HepG2 (cell line): Measurements from ENCODE around the gene HOXD12. TPM values are rescaled to one million over a fixed set of nuclear protein-coding genes. Genes with fewer than 3 reads are reported as not detected.

Experiments
- AGO1 ChIP-seq: fragments of 200-400 bp; formaldehyde crosslinking; IDR thresholded peaks from 2 replicates; pipeline ENCODE4 v1.6.1; 2017; ENCODE audit warnings: mild to moderate bottlenecking, low read depth, low read length, moderate library complexity; ENCODE audit not compliant: poor library complexity, severe bottlenecking
- FOXA1 ChIP-seq, 2 experiments: fragments of 450-650 bp in 1 of 2; sonication (generic) in 1 of 2; formaldehyde crosslinking in 1 of 2; IDR thresholded peaks; 2 replicates each; pipeline versions ENCODE4 v1.4.0 to v1.6.1; 2016 to 2020; ENCODE audit warnings: missing genetic modification reagents in 1 of 2
- HMG20B ChIP-seq: conservative IDR thresholded peaks from 2 replicates; pipeline ENCODE4 v1.6.1; 2016; ENCODE audit warnings: missing genetic modification reagents, missing compliant biosample characterization
- HOXD1 ChIP-seq: sonication (generic); formaldehyde crosslinking; IDR thresholded peaks from 2 replicates; pipeline ENCODE4 v1.5.0; 2020; ENCODE audit warnings: missing genetic modification reagents
- MIXL1 ChIP-seq: IDR thresholded peaks from 2 replicates; pipeline ENCODE4 v1.6.1; 2016
- MYNN ChIP-seq: sonication (generic); formaldehyde crosslinking; IDR thresholded peaks from 2 replicates; pipeline ENCODE4 v1.4.0; 2020; ENCODE audit warnings: mild to moderate bottlenecking, low read depth, missing genetic modification reagents
- NCOA5 ChIP-seq: sonication (generic); formaldehyde crosslinking; IDR thresholded peaks from 2 replicates; pipeline ENCODE4 v1.4.0; 2020; ENCODE audit warnings: missing genetic modification reagents
- NCOR1 ChIP-seq: fragments of 200-600 bp; sonication (generic); IDR thresholded peaks from 2 replicates; pipeline ENCODE4 v1.7.0; 2017; ENCODE audit warnings: antibody characterized with exemption, low read length, borderline replicate concordance
- NFE2L2 ChIP-seq: fragments of 150-350 bp; IDR thresholded peaks from 2 replicates; pipeline ENCODE4 v1.6.1; 2014; ENCODE audit warnings: low read length
- NRL ChIP-seq: sonication (generic); formaldehyde crosslinking; IDR thresholded peaks from 2 replicates; pipeline ENCODE4 v1.5.0; 2020; ENCODE audit warnings: missing genetic modification reagents, mild to moderate bottlenecking, moderate library complexity, borderline replicate concordance
- SP2 ChIP-seq: sonication (generic); formaldehyde crosslinking; IDR thresholded peaks from 2 replicates; pipeline ENCODE4 v1.5.1; 2020; ENCODE audit warnings: mild to moderate bottlenecking, missing genetic modification reagents
- SSRP1 ChIP-seq: IDR thresholded peaks from 2 replicates; pipeline ENCODE4 v1.6.1; 2016; ENCODE audit warnings: control low read depth
- ZFP90 ChIP-seq: sonication (generic); formaldehyde crosslinking; IDR thresholded peaks from 2 replicates; pipeline ENCODE4 v1.8.0; 2022; ENCODE audit warnings: missing genetic modification reagents, mild to moderate bottlenecking, inconsistent platforms, borderline replicate concordance
- ZMAT3 ChIP-seq: sonication (generic); formaldehyde crosslinking; conservative IDR thresholded peaks from 2 replicates; pipeline ENCODE4 v1.7.0; 2021; ENCODE audit warnings: missing genetic modification reagents
- ZNF225 ChIP-seq: sonication (generic); formaldehyde crosslinking; IDR thresholded peaks from 2 replicates; pipeline ENCODE4 v1.4.0; 2020; ENCODE audit warnings: mild to moderate bottlenecking, missing genetic modification reagents
- ZNF251 ChIP-seq: sonication (generic); formaldehyde crosslinking; IDR thresholded peaks from 2 replicates; pipeline ENCODE4 v1.9.0; 2021; ENCODE audit warnings: mild to moderate bottlenecking, missing genetic modification reagents
- ZNF446 ChIP-seq: sonication (generic); formaldehyde crosslinking; IDR thresholded peaks from 2 replicates; pipeline ENCODE4 v1.5.0; 2020; ENCODE audit warnings: mild to moderate bottlenecking, missing genetic modification reagents
- ZNF577 ChIP-seq: sonication (generic); formaldehyde crosslinking; IDR thresholded peaks from 2 replicates; pipeline ENCODE4 v1.4.0; 2020; ENCODE audit warnings: mild to moderate bottlenecking, low read depth, missing genetic modification reagents, borderline replicate concordance
- ZNF644 ChIP-seq: IDR thresholded peaks from 2 replicates; pipeline ENCODE4 v1.6.1; 2016; ENCODE audit warnings: low read depth
- ZNF713 ChIP-seq: sonication (generic); formaldehyde crosslinking; IDR thresholded peaks from 2 replicates; pipeline ENCODE4 v1.4.0; 2020; ENCODE audit warnings: mild to moderate bottlenecking, missing genetic modification reagents
- ZNF781 ChIP-seq: sonication (generic); formaldehyde crosslinking; IDR thresholded peaks from 2 replicates; pipeline ENCODE4 v1.5.1; 2020; ENCODE audit warnings: borderline replicate concordance, mild to moderate bottlenecking, missing genetic modification reagents; ENCODE audit errors: not compliant biosample characterization
- ZNF839 ChIP-seq: sonication (generic); formaldehyde crosslinking; IDR thresholded peaks from 2 replicates; pipeline ENCODE4 v1.4.0; 2020; ENCODE audit warnings: missing genetic modification reagents, mild to moderate bottlenecking, borderline replicate concordance
- polyA plus RNA-seq, 8 experiments: library from polyadenylated mRNA; depleted of rRNA in 3 of 8; stranded (reverse) in 7 of 8; unstranded in 1 of 8; fragments of >200 nt; fragmentation: Illumina TruSeq in 4 of 8; extraction: Trizol in 4 of 8; gene quantifications; 2 replicates each; pipeline versions ENCODE4 v1.2.1 to v1.2.3, GENCODE V29; 2011 to 2016; ENCODE audit warnings: low read depth in 4 of 8, missing spikeins in 1 of 8, mixed read lengths in 1 of 8; ENCODE audit not compliant: insufficient read depth in 1 of 8
- total RNA-seq, 5 experiments: library from RNA; depleted of rRNA; stranded (reverse); fragments of >200 nt; fragmentation: Illumina TruSeq; extraction: Trizol; gene quantifications; 2 replicates each; pipeline ENCODE4 v1.2.3, GENCODE V29; 2016; ENCODE audit warnings: low read depth in 1 of 5
- TF ChIP-seq, protein P1 (sequence below): sonication (generic); formaldehyde crosslinking; IDR thresholded peaks from 2 replicates; pipeline ENCODE4 v1.4.0; 2020; ENCODE audit warnings: missing genetic modification reagents
- TF ChIP-seq, protein P2 (sequence below): sonication (generic); formaldehyde crosslinking; IDR thresholded peaks from 2 replicates; pipeline ENCODE4 v1.5.1; 2020; ENCODE audit warnings: missing genetic modification reagents, mild to moderate bottlenecking, borderline replicate concordance
- TF ChIP-seq, protein P3 (sequence below): IDR thresholded peaks from 2 replicates; pipeline ENCODE4 v1.6.1; 2018; ENCODE audit warnings: missing genetic modification reagents, mild to moderate bottlenecking, missing compliant biosample characterization

Gene HOXD12
- total and polyA plus RNA-seq, 2 of the 13 experiments (the other 11 are each of a cell fraction or from before 2014, with no cell fraction given): not detected

- TF ChIP-seq, protein P1, sequence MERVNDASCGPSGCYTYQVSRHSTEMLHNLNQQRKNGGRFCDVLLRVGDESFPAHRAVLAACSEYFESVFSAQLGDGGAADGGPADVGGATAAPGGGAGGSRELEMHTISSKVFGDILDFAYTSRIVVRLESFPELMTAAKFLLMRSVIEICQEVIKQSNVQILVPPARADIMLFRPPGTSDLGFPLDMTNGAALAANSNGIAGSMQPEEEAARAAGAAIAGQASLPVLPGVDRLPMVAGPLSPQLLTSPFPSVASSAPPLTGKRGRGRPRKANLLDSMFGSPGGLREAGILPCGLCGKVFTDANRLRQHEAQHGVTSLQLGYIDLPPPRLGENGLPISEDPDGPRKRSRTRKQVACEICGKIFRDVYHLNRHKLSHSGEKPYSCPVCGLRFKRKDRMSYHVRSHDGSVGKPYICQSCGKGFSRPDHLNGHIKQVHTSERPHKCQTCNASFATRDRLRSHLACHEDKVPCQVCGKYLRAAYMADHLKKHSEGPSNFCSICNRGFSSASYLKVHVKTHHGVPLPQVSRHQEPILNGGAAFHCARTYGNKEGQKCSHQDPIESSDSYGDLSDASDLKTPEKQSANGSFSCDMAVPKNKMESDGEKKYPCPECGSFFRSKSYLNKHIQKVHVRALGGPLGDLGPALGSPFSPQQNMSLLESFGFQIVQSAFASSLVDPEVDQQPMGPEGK: peak; percentile 73
- TF ChIP-seq, protein P2, sequence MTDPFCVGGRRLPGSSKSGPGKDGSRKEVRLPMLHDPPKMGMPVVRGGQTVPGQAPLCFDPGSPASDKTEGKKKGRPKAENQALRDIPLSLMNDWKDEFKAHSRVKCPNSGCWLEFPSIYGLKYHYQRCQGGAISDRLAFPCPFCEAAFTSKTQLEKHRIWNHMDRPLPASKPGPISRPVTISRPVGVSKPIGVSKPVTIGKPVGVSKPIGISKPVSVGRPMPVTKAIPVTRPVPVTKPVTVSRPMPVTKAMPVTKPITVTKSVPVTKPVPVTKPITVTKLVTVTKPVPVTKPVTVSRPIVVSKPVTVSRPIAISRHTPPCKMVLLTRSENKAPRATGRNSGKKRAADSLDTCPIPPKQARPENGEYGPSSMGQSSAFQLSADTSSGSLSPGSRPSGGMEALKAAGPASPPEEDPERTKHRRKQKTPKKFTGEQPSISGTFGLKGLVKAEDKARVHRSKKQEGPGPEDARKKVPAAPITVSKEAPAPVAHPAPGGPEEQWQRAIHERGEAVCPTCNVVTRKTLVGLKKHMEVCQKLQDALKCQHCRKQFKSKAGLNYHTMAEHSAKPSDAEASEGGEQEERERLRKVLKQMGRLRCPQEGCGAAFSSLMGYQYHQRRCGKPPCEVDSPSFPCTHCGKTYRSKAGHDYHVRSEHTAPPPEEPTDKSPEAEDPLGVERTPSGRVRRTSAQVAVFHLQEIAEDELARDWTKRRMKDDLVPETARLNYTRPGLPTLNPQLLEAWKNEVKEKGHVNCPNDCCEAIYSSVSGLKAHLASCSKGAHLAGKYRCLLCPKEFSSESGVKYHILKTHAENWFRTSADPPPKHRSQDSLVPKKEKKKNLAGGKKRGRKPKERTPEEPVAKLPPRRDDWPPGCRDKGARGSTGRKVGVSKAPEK (CRISPR knock-in tag): no peak
- TF ChIP-seq HOXD1 (CRISPR knock-in tag) (no peak), MYNN (CRISPR knock-in tag) (peak; percentile 69; the same call in 1 of the 2 replicates), FOXA1 (IDR thresholded peaks at IDR 0.05) (no peak), FOXA1 (CRISPR knock-in tag; IDR thresholded peaks at IDR 0.05) (no peak; the same call in 1 of the 2 replicates), ZNF251 (CRISPR knock-in tag) (no peak), ZNF839 (CRISPR knock-in tag) (0 out of 2 replicates have a peak, but pooled peaks have one; percentile 91), NCOA5 (CRISPR knock-in tag) (no peak), ZFP90 (CRISPR knock-in tag) (no peak), NCOR1 (no peak), ZNF446 (CRISPR knock-in tag) (no peak; the same call in 1 of the 2 replicates), ZNF781 (no peak), ZMAT3 (0 out of 2 replicates have a peak, but pooled peaks have one; percentile 26), ZNF713 (CRISPR knock-in tag) (0 out of 2 replicates have a peak, but pooled peaks have one; percentile 71), SSRP1 (CRISPR knock-in tag) (no peak), ZNF644 (no peak), HMG20B (CRISPR knock-in tag) (no peak), NFE2L2 (no peak), ZNF225 (CRISPR knock-in tag) (peak; percentile 65), MIXL1 (CRISPR knock-in tag) (no peak), SP2 (CRISPR knock-in tag) (no peak), ZNF577 (no peak), NRL (peak; percentile 90), AGO1 (peak; percentile 73)
- TF ChIP-seq, protein P3, sequence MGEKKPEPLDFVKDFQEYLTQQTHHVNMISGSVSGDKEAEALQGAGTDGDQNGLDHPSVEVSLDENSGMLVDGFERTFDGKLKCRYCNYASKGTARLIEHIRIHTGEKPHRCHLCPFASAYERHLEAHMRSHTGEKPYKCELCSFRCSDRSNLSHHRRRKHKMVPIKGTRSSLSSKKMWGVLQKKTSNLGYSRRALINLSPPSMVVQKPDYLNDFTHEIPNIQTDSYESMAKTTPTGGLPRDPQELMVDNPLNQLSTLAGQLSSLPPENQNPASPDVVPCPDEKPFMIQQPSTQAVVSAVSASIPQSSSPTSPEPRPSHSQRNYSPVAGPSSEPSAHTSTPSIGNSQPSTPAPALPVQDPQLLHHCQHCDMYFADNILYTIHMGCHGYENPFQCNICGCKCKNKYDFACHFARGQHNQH: peak; percentile 84; the same call in 1 of the 2 replicates
Measured at GRCh38 chr2:176140513-176141317, 41.1 kb downstream of the HOXD12 start (continued).
